NCI-H82 (cell line): ENCODE measurements around the gene RAD50.
"Not testable (repeated sequence)": the region's sequence is repeated elsewhere in the genome, so short reads cannot be mapped to it uniquely, and the experiment has no call there.

Experiments used
- DNase-seq: peaks from one replicate; lab custom pipeline; 2025; lab: John Stamatoyannopoulos, UW

Gene RAD50

DNA sequence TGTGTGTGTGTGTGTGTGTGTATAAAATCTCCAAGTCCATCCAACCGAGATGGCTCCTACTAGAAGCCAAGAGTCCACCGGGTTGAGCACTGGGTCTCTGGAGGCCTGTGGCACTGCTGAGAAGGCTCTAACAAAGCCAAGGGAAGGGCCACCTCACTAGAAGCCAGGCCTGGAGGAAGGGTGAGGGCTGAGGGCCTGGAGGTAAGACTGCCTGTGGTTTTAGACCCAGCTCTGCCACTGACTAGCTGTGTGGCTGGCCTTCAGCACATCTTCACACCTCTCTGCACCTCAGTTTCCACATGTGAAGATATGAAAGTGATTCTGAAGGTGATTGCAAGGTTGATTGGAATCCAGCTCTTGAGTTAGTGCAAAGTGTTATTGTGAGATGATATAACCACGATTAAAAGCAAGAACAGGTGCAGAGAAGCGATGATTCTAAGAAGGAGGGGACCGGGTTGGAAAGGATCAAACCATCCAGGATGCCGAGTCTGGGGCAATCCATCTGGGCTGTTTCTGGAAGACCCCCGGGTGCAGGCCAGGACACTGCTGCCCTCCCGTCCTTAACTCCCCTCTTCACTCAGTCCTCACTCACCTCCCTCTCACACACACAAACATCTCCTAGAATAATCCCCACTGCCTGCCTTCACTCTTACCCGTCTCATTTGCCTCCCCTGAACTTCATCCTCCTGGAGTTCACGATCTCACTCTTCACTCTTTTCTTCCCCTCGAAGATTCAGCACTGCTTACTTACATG lies 119.3 kb downstream of the RAD50 start:
- no peak for DNase-seq

DNA sequence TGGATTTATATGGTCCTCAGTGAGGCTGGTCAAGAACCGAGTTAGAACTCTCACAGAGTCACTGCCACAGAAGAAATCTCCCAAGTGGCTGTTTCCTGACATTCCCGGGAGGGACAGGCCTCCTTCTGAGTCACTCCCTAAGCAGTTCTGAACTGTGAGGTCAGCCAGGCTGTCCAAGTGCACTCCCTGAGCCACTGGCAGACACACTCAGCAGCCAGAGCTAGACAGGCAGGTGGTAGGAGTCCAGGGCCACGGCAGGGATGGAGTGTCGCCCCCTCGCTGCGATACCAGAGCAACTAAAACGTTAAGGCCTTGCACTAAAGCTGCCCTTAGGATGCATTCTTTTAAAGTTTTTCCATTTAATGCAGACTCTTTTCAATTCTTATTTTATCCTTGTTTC lies 120.4 kb downstream of the RAD50 start:
- DNase-seq, result no peak

DNA sequence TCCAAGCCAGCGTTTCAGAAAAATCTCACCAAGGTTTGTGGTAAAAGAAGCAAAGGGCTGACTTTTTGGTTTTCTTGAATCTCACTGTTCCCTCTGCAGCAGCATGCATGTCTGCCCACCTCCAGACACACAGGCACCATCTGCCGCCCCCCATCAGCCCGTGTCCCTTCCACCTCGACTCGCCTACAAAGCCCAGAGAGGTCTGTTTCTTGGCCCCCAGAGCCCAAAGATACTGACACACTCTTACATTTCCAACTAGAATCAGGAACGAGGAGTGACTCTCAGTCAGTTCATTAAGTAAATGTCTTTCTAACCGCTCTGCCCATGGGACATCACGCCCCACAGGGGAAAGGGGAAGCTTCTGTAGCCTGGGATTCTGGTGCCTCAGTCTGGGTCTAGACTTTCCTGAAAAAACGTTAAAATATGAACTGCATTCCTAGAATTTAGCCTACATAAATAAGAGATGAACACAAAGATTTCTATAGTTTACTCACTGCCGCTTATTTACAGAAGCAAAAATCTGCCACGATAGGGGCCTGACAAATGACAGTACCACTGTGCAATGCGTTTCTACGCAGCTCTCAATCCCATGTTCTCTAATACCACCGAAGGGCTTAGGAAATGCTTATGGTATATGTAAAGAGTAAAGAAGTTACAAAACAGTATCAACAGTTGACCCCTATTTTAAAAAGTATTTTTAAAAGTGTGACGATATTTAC lies 121.1 kb downstream of the RAD50 start:
- DNase-seq, result no peak

DNA sequence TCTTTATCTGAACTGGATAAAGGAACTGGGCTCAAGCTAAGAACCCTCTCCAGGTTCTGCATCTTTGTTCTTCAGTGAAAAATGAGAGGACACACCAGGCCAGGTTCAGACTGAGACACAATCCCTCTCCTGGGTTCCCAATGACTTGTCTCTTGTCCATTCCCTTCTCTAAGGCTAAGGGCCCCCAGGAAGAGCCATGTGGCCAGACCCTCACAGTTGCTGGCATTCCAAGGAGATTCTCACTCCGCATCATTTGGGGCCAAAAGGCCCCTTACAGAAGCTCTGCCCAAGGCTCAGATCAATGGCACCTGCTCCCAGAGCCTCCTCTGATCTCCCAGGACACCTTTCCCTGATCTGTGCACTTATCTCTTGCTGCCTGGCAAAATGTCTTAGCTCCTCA lies 122.0 kb downstream of the RAD50 start:
- DNase-seq, result no peak

DNA sequence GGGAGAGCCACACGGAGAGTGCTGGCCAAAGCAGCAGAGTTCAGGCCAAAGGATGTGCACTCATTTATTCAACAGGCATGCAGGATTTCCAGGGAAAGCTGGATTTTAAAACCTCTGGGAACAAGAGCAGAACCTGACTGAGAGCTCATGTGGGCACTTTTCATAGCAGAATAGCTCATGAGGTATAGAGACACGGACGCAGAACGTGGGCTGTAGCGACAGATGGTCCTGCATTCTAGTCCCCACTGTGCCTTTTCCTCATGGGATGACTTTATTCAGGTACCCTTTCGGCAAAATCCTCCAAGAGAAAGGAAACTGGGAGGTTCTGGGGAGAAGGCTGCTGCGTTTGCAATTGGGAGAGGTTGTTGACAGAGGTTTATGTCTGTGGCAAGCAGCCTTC lies 122.4 kb downstream of the RAD50 start:
- no peak for DNase-seq

DNA sequence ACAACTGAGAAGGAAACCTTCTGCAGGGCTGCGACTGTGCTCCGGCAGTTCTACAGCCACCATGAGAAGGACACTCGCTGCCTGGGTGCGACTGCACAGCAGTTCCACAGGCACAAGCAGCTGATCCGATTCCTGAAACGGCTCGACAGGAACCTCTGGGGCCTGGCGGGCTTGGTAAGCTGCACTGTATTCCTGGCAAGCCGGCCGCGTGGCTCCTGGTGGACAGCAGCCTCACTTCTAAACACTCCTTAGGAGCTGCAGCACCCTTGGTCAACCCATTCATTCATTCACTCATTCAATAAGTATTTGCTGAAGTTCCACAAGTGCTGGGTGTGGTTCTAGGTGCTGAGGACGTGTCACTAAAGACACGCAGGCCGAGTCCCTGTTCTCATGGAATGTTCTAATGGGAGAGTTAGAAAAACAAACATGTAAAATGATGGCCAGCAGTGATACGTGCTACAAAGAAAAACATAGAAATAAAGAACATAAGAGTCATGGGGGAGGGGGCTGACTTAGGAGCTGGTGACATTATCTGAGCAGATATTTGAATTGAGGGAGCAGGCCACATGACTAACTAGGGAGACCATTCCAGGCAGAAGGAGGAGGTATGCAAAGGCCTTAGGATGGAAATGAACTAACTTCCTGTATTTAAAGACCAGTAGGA lies 123.1 kb downstream of the RAD50 start:
- DNase-seq, result no peak

DNA sequence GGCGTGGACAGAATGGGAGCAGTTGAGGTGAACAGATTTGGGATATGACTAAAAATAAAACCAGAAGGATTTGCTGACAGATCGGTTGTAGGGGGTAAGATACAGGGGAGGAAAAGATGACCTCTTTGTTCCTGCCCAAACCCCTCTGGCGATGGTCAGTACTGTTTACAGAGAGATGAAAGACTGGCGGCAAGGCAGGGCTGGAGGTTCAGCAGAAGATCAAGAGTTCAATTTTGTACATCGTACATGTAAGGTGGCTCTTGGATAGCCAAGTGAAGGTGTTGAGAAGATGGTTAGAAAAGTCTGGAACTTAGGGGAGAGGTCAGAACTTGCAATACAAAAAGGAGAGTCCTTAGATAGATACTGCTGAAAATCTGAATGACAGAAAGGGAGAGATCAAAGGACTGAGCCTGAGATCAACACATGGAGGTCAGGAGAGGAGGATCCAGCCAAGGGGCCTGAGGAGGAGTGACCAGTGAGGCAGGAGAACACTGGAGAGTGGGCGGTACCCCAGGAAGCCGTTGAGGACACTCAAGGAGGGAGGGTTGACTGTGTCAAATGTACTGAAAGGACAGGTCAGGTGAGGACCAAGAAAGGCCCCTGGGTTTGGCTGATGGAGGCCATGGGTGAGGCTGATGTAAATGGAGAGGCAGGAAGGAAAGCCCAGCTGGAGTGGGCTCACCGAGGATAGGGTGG lies 124.2 kb downstream of the RAD50 start:
- no peak for DNase-seq

DNA sequence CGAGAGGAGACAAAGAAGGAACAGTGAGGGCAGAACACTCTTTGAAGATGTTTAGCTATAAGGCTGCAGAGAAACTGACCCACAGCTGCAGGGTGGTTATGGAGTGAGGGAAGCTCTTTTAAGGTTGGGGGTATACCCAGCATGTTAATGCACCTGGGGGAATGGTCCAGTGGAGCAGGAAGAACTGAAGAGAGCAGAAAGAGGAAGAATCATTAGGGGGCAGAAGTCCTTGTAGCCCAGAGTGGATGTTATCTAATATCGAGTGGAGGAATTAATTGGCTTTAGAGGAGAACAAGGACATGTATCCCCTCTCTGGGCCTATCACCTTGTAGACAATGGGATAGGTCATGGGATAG lies 124.7 kb downstream of the RAD50 start:
- no peak for DNase-seq

DNA sequence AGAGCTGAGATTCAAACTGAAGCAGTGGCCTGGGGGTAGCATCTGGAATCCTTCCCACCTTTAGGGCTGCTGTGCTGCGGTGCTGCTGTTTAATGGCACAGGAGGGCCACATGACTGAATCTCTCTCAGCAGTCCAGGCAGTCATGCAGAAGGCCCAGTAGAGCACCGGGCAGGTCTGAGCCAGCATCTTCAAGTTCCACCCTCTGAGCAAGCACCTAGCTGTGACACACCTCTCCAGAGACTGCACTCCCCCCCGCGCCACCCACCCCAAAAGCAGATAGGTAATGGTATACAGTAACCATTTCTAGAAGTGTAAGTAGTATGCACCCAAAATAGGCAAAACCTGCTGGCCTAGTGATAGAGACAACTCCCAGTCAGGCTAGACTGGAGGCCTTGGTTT lies 125.2 kb downstream of the RAD50 start:
- DNase-seq, result no peak

DNA sequence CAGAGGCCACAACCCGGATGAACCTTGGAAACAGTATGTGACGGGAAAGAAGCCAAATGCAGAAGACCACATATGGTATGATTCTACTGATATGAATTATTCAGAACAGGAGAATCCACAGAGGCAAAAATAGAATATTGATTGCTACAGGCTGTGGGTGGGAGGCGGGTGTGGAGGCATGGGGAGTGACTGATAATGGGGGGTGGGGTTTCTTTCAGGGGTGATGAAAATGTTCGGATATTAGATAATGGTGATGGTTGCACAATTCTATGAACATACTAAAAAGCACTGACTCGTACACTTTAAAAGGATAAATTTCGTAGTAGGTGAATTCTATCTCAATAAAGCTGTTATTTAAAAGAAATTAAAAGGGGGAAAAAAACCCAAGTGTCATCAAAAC lies 127.7 kb downstream of the RAD50 start:
- no peak for DNase-seq

DNA sequence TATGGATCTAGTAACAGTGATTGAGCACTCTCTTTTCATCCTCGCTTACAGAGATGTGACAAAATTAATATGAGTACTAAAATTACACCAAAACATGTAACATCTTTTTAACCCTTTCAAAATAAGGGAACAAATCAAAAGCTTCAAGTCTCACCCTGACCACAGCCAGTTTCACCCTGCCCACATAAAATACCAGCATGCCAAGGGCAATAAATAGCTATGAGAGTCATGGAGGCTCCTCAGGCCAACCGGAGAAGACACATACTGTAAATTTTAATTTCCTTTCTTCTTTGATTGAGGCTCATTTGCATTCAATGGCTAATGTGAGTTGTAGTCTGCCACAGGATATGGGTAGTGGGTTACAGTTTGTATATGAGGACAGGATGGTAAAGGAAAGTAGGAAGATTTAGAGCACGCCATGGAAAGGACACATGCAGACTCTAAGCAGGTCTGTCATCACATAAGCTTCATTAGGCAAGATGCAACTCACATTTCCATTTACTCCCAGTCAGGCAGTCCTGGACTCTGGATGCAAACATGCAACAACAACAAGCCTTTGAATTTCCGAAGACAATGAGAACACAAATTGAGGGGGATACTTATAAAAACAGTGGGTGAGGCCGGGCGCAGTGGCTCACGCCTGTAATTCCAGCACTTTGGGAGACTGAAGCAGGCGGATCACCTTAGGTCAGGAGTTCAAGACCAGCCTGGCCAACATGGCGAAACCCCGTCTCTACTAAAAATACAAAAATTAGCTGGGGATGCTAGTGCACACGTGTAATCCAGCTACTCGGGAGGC lies 128.3 kb downstream of the RAD50 start:
- no peak for DNase-seq

DNA sequence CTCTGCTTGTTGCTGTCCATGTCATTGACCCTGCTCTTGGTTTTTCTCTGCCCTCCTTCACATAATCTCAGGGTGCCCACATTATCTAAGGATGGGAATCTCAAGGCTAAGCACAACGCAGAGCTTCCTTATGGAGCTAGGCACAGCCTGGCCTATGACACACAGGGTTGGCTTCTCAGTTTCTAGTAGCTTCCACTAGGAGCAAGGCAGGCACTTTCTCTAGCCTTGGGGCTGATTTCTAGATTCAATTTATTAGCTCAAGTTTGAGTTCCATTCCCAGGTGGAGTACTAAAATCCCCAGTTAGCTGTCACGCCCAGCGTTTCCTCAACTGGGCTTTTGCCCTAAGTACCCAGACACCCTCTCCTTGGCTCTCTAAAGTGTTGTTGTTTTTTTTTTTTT lies 129.4 kb downstream of the RAD50 start:
- DNase-seq, result no peak

DNA sequence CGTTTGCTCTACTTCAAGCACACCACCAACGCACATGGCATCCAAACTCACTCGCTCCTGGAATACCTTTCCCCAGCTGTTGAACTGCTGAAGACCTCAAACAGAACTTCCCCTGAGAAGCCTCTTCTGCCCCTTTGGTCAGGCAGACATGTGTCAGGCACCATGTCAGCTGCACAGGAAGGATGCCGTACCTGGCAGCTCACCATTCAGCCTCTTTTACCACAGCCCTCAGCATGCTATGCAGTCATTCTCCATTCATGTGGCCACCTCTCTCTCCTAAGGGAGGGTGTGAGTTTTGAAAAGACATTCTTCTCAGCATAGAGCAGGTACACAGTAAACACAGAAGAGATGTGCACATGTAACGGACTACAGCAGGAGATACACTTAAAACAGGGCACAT lies 131.2 kb downstream of the RAD50 start:
- no peak for DNase-seq

DNA sequence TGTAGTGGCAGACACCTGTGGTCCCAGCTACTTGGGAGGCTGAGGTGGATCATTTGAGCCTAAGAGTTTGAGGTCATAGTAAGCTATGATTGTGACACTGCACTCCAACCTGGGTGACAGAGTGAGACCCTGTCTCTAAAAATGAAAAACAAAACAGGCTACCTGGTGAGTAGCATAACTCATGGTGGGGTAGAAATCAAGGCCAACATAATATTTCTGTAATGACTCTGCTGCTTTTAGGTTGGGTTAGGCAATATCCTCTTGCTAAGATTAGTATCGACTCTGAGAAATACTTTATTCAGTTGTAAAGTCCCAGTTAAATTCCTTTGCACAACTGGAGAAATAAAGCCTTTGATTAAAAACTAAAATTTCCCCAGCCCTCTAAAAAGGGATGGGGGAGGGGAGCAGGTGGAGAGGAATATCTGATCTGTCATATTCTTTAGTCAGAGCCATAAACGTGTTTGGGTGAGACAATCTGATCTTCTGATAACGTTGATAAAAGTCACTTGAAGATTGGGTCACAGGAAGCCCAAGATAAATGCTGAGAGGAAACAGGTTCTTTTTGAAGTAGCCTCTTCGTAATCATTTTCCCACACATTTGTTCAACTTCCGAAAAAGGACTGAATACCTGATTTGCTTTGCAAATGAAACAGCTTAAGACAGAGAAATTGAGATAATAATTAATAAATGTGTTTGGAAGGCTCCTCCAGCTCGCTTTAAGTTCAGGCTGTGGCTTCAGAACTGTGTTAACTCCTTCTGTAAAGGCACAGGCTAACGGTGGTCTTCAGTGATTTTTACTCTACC lies 132.0 kb downstream of the RAD50 start:
- DNase-seq, result no peak

DNA sequence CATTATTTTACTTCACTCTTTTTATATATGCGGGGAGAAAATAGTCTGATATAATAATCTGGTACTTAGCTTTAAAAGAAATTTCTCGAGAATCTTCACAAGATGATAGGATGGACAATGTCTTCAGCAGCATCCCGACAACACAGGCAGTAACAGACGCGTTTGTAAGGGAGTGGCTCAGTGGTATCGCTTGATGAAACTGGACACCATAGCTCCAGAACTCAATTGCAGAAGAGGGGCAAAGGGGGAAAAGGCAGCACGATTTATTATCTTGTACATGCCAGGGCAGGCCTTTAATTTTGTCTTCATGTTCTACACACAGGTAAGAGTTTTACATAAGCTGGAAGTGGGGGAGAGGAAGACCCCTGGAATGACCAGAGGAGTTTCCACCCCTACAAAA lies 132.7 kb downstream of the RAD50 start:
- no peak for DNase-seq

DNA sequence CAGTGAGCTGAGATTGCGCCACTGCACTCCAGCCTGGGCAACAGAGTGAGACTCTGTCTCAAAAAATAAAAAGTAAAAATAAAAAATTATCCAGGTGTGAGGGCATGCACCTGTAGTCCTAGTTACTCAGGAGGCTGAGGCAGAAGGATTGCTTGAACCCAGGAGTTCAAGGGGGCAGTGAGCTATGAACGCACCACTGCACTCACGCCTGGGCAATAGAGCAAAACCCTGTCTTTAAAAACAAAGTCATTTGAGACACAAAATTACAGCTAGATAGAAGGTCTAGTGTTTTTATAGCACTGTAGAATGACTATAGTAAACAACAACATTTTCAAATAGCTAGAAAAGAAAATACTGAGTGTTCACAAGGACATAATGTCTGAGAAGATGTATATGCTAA lies 133.4 kb downstream of the RAD50 start:
- no peak for DNase-seq

DNA sequence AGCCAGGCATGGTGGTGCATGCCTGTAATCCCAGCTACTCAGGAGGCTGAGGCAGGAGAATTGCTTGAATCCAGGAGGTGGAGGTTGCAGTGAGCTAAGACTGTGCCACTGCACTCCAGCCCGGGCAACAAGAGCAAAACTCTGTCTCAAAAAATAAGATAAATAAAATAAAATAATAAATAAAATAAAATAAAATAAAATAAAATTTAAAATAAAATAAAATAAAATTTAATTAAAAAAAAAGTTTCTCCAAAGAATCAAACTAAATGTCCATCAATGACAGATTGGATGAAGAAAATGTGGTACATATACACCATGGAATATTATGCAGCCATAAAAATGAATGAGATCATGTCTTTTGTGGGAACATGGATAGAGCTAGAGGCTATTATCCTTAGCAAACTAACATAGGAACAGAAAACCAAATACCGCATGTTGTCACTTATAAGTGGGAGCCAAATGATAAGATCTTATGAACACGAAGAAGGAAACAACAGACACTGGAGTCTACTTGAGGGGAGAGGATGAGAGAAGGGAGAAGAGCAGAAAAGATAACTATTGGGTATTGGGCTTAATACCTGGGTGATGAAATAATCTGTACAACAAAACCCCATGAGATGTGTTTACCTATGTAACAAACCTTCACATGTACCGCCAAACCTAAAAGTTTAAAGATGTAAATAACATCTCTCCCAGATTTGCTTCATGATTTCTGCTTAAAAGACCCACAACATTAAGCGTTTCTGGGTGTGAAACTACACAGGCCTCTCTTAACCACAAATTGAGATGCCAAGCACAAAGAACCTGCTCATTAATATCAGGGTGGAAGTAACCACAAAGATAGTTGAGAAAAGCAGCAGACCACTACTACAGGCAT lies 135.2 kb downstream of the RAD50 start:
- not testable (repeated sequence) for DNase-seq

DNA sequence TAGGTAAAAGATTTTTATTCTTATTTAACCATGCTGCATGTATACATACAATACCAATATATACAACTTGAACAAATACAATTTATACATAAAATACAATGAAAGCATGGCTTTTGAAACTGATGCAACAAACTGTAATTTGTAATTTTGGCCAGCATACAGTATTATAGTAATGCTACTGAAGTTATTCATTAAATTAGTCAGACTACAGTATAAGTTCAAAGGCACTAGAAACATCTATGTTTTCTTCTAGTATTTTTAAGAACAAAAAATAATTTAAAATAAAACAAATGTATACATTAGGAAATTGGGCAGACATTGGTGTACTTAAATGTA lies 135.8 kb downstream of the RAD50 start:
- DNase-seq, result no peak
